ENCODE data around the gene RPL28. TPM values are rescaled to one million over a fixed set of nuclear protein-coding genes. Genes with fewer than 3 reads are reported as not detected.
A peak's percentile ranks its signal among the peaks of the same experiment; 100 is the strongest.

The RPL28 gene
- total RNA-seq, 1 donor from 2014 or later: 1,547 TPM

- no peak for DNase-seq (ENCODE audit: low spot score, unreplicated experiment)
- Mint-ChIP-seq H3K27ac (peak within 1 kb of the TSS; percentile 97), H3K4me3 (ENCODE audit: low read depth) (peak within 1 kb of the TSS; percentile 99), H3K36me3 (ENCODE audit: insufficient read depth) (peaks cover 6% of the 10 kb centered on the region), H3K27me3 (peaks cover 11% of the 10 kb centered on the region), H3K4me1 (ENCODE audit: low read depth) (peaks cover 24% of the 10 kb centered on the region), H3K9me3 (ENCODE audit: low read depth) (no peaks in the 10 kb centered on the region)
- TF ChIP-seq CTCF (IDR thresholded peaks at IDR 0.05; ENCODE audit: unreplicated experiment): peak; percentile 3
These were observed 1.4 kb upstream of the RPL28 start, which contains the start of gene TMEM238 for GRCh38 chr19:55384131-55384919. TSS of gene TMEM238 (minus strand) at chr19:55384292. CDS start at chr19:55384259, 33 bp downstream.

GRCh38 chr19:55384920-55385723 is 610 bp upstream of the RPL28 start:
- Mint-ChIP-seq H3K4me1 (ENCODE audit: low read depth) (peaks cover 26% of the 10 kb centered on the region), H3K27me3 (peaks cover 8% of the 10 kb centered on the region), H3K36me3 (ENCODE audit: insufficient read depth) (peaks cover 8% of the 10 kb centered on the region), H3K9me3 (ENCODE audit: low read depth) (no peaks in the 10 kb centered on the region), H3K27ac (peak overlapping the region; percentile 97), H3K4me3 (ENCODE audit: low read depth) (peak overlapping the region; percentile 99)
- DNase-seq (ENCODE audit: low spot score, unreplicated experiment): peak; percentile 90
- no peak for TF ChIP-seq CTCF (IDR thresholded peaks at IDR 0.05; ENCODE audit: unreplicated experiment)

- DNase-seq (ENCODE audit: low spot score, unreplicated experiment): no peak
- Mint-ChIP-seq H3K9me3 (ENCODE audit: low read depth) (no peaks in the 10 kb centered on the region), H3K27me3 (peaks cover 6% of the 10 kb centered on the region), H3K4me3 (ENCODE audit: low read depth) (peak overlapping the region; percentile 99), H3K4me1 (ENCODE audit: low read depth) (peaks cover 26% of the 10 kb centered on the region), H3K27ac (peak overlapping the region; percentile 97), H3K36me3 (ENCODE audit: insufficient read depth) (peaks cover 6% of the 10 kb centered on the region)
- TF ChIP-seq CTCF (IDR thresholded peaks at IDR 0.05; ENCODE audit: unreplicated experiment): no peak
These were observed 800 bp downstream of the RPL28 start for GRCh38 chr19:55386493-55386971.

GRCh38 chr19:55387736-55388497 is 2.2 kb downstream of the RPL28 start:
- Mint-ChIP-seq H3K4me3 (ENCODE audit: low read depth) (peak overlapping the region; percentile 99), H3K27me3 (no peaks in the 10 kb centered on the region), H3K27ac (peak overlapping the region; percentile 45), H3K4me1 (ENCODE audit: low read depth) (peaks cover 33% of the 10 kb centered on the region), H3K36me3 (ENCODE audit: insufficient read depth) (peaks cover 8% of the 10 kb centered on the region), H3K9me3 (ENCODE audit: low read depth) (no peaks in the 10 kb centered on the region)
- DNase-seq (ENCODE audit: low spot score, unreplicated experiment): no peak
- TF ChIP-seq CTCF (IDR thresholded peaks at IDR 0.05; ENCODE audit: unreplicated experiment): no peak
